Endodermal cell (in vitro differentiated cells): ENCODE measurements around the gene TMX2. TPM values are rescaled to one million over a fixed set of nuclear protein-coding genes. Genes with fewer than 3 reads are reported as not detected.
A peak's percentile ranks its signal among the peaks of the same experiment; 100 is the strongest.

Experiments used
- DNase-seq: peaks from one replicate; pipeline ENCODE4 v3.0.0-alpha.2; 2017
- H3K27ac ChIP-seq: 2 replicates; pipeline ENCODE4 v1.5.1; 2013; ENCODE audit warnings: mild to moderate bottlenecking, low read depth, low read length, moderate library complexity
- H3K27me3 ChIP-seq: 2 replicates; pipeline ENCODE4 v1.6.1; 2013; ENCODE audit warnings: mild to moderate bottlenecking, low read length, moderate library complexity; ENCODE audit not compliant: insufficient read depth, control insufficient read depth, poor library complexity, severe bottlenecking
- H3K36me3 ChIP-seq: 2 replicates; pipeline ENCODE4 v1.7.0; 2013; ENCODE audit warnings: mild to moderate bottlenecking, low read length, moderate library complexity; ENCODE audit not compliant: control insufficient read depth, insufficient read depth
- H3K4me1 ChIP-seq: one replicate; pipeline ENCODE4 v1.7.0; 2013; ENCODE audit warnings: low read length; ENCODE audit not compliant: control insufficient read depth, insufficient read depth
- H3K4me3 ChIP-seq: 2 replicates; pipeline ENCODE4 v1.5.1; 2013; ENCODE audit warnings: mild to moderate bottlenecking, low read length, moderate library complexity
- H3K9ac ChIP-seq: 2 replicates; pipeline ENCODE4 v1.6.1; 2013; ENCODE audit warnings: mild to moderate bottlenecking, low read length, moderate library complexity; ENCODE audit not compliant: poor library complexity, severe bottlenecking; ENCODE audit errors: extremely low read depth
- H3K9me3 ChIP-seq: 2 replicates; pipeline ENCODE4 v1.6.1; 2013; ENCODE audit warnings: mild to moderate bottlenecking, low read length, moderate library complexity; ENCODE audit not compliant: control insufficient read depth
- H3K27ac Mint-ChIP-seq: 2 replicates; pipeline ENCODE4 v1.8.0; 2020; ENCODE audit warnings: mixed read lengths
- H3K27me3 Mint-ChIP-seq: 2 replicates; pipeline ENCODE4 v1.8.0; 2021; ENCODE audit warnings: mild to moderate bottlenecking, mixed read lengths; ENCODE audit not compliant: insufficient read depth
- H3K36me3 Mint-ChIP-seq: 2 replicates; pipeline ENCODE4 v1.8.0; 2020; ENCODE audit warnings: low read depth, mixed read lengths
- H3K4me1 Mint-ChIP-seq: 2 replicates; pipeline ENCODE4 v1.8.0; 2020; ENCODE audit warnings: mixed read lengths
- H3K4me3 Mint-ChIP-seq: 2 replicates; pipeline ENCODE4 v1.8.0; 2020; ENCODE audit warnings: mild to moderate bottlenecking, moderate library complexity, mixed read lengths
- H3K9me3 Mint-ChIP-seq: 2 replicates; pipeline ENCODE4 v1.8.0; 2020; ENCODE audit warnings: mild to moderate bottlenecking, mixed read lengths
- CTCF ChIP-seq: fragments of 200-600 bp; sonication (generic); conservative IDR thresholded peaks from 2 replicates; pipeline ENCODE4 v1.5.0; 2021; ENCODE audit warnings: antibody characterized with exemption, mild to moderate bottlenecking
- WGBS, 2 experiments: methylation state at CpG; one replicate each; pipeline versions ENCODE4 v1.1.5 to v1.1.7; 2013; ENCODE audit warnings: missing lambda C conversion rate in 2 of 2, mixed read lengths in 1 of 2; ENCODE audit not compliant: insufficient coverage in 1 of 2, insufficient read length in 1 of 2; 5-methylcytosine and 5-hydroxymethylcytosine counted together
- total RNA-seq, 2 donors: library from RNA; stranded (reverse); fragmentation: NEBNext Ultra II Directional in 1 of 2; extraction: Animal tissue kit (Norgen Biotek cat#: 25700) in 1 of 2; gene quantifications; 2 replicates in 1 of 2; 3 replicates in 1 of 2; pipeline ENCODE4 v1.2.1, GENCODE V29; 2021

Gene TMX2
- total RNA-seq, 2 donors from 2014 or later, result 67.6 to 79.2 TPM

- Histone ChIP-seq H3K36me3 (peaks cover 24% of the 10 kb centered on the region), H3K9me3 (no peaks in the 10 kb centered on the region), H3K4me1 (peaks cover 39% of the 10 kb centered on the region), H3K4me3 (peak overlapping the region; percentile 68), H3K9ac (peak overlapping the region; percentile 23), H3K27me3 (no peaks in the 10 kb centered on the region), H3K27ac (peak overlapping the region; percentile 98)
- Mint-ChIP-seq H3K36me3 (peaks cover 14% of the 10 kb centered on the region), H3K9me3 (no peaks in the 10 kb centered on the region), H3K27ac (peak overlapping the region; percentile 100), H3K27me3 (no peaks in the 10 kb centered on the region), H3K4me3 (peak overlapping the region; percentile 41), H3K4me1 (peaks cover 73% of the 10 kb centered on the region)
- WGBS, 2 experiments, result 69 to 100% methylated on average over 1 to 5 of the region's 5 CpGs
- TF ChIP-seq CTCF, result no peak
- no peak for DNase-seq
Measured at GRCh38 chr11:57775491-57775890, 63.1 kb downstream of the TMX2 start.

GRCh38 chr11:57776031-57776521 lies 63.7 kb downstream of the TMX2 start:
- no peak for TF ChIP-seq CTCF
- WGBS, 2 experiments, result 74 to 100% methylated on average over 1 to 2 of the region's 3 CpGs
- Mint-ChIP-seq H3K4me1 (peaks cover 78% of the 10 kb centered on the region), H3K9me3 (no peaks in the 10 kb centered on the region), H3K27me3 (no peaks in the 10 kb centered on the region), H3K36me3 (peaks cover 10% of the 10 kb centered on the region), H3K27ac (peak overlapping the region; percentile 100), H3K4me3 (peak overlapping the region; percentile 41)
- Histone ChIP-seq H3K9me3 (no peaks in the 10 kb centered on the region), H3K27me3 (no peaks in the 10 kb centered on the region), H3K4me1 (peaks cover 40% of the 10 kb centered on the region), H3K4me3 (peak overlapping the region; percentile 68), H3K36me3 (peaks cover 19% of the 10 kb centered on the region), H3K27ac (peak overlapping the region; percentile 98), H3K9ac (peak overlapping the region; percentile 23)
- peak; percentile 76 for DNase-seq

- peaks cover 8% of the 10 kb centered on the region for H3K36me3 Mint-ChIP-seq
- Histone ChIP-seq H3K36me3 (peaks cover 14% of the 10 kb centered on the region), H3K4me3 (peak overlapping the region; percentile 68), H3K27ac (peak overlapping the region; percentile 98), H3K27me3 (no peaks in the 10 kb centered on the region), H3K4me1 (peaks cover 40% of the 10 kb centered on the region), H3K9me3 (no peaks in the 10 kb centered on the region), H3K9ac (peak overlapping the region; percentile 92)
- TF ChIP-seq CTCF, result no peak
- no peaks in the 10 kb centered on the region for H3K27me3 Mint-ChIP-seq
- peaks cover 82% of the 10 kb centered on the region for H3K4me1 Mint-ChIP-seq
- WGBS, 2 experiments, result 63% methylated on average over 2 of the region's 2 CpGs; no CpG with 5 or more reads in 1 of the 2 experiments
- H3K9me3 Mint-ChIP-seq, result no peaks in the 10 kb centered on the region
- H3K27ac Mint-ChIP-seq, result peak overlapping the region; percentile 100
- no peak for DNase-seq
- peak overlapping the region; percentile 41 for H3K4me3 Mint-ChIP-seq
Measured at GRCh38 chr11:57776577-57777210, 64.3 kb downstream of the TMX2 start.
